HG02571 (cell line): Measurements from ENCODE around the gene ACTG1.

Experiments
- ATAC-seq: cut with Tn5 transposase; IDR thresholded peaks from one replicate; pipeline ENCODE4 v1.9.1; 2021; ENCODE audit warnings: mild to moderate bottlenecking, moderate library complexity; ENCODE audit not compliant: unreplicated experiment

Gene ACTG1

GRCh38 chr17:81545160-81545949, 32.8 kb upstream of the ACTG1 start:
- ATAC-seq = no peak

GRCh38 chr17:81544281-81544974, 31.8 kb upstream of the ACTG1 start:
- no peak for ATAC-seq

- no peak for ATAC-seq
Measured at GRCh38 chr17:81543756-81544155, 31.2 kb upstream of the ACTG1 start.

- no peak for ATAC-seq
Measured at GRCh38 chr17:81543339-81543675, 30.7 kb upstream of the ACTG1 start.

GRCh38 chr17:81542431-81543338, 30.1 kb upstream of the ACTG1 start:
- ATAC-seq = no peak

- ATAC-seq = no peak
Measured at GRCh38 chr17:81541123-81541522, 28.5 kb upstream of the ACTG1 start.

GRCh38 chr17:81540676-81541027, 28.1 kb upstream of the ACTG1 start:
- ATAC-seq = no peak

GRCh38 chr17:81539961-81540675, 27.5 kb upstream of the ACTG1 start:
- no peak for ATAC-seq

- ATAC-seq = no peak
Measured at GRCh38 chr17:81539571-81539900, 26.9 kb upstream of the ACTG1 start.

GRCh38 chr17:81538651-81539570, 26.3 kb upstream of the ACTG1 start:
- no peak for ATAC-seq

GRCh38 chr17:81537856-81538555, 25.4 kb upstream of the ACTG1 start:
- ATAC-seq = no peak

GRCh38 chr17:81537343-81537855, 24.8 kb upstream of the ACTG1 start:
- no peak for ATAC-seq

GRCh38 chr17:81536299-81537290, 24.0 kb upstream of the ACTG1 start:
- no peak for ATAC-seq

GRCh38 chr17:81535480-81536298, 23.1 kb upstream of the ACTG1 start:
- ATAC-seq = no peak

GRCh38 chr17:81535007-81535328, 22.4 kb upstream of the ACTG1 start:
- no peak for ATAC-seq

- no peak for ATAC-seq
Measured at GRCh38 chr17:81534157-81535006, 21.8 kb upstream of the ACTG1 start.
